Ovary (tissue), 9 donors: ENCODE data around the gene KDM4C. TPM values are rescaled to one million over a fixed set of nuclear protein-coding genes. Genes with fewer than 3 reads are reported as not detected.

Experiments
- DNase-seq, 5 donors: peaks; one replicate each; pipeline ENCODE4 v3.0.0-alpha.2; 2019 to 2020
- H3K27ac ChIP-seq, 2 donors: fragments of 200-600 bp; one replicate each; pipeline versions ENCODE4 v1.5.1 to v1.8.0; 2019 to 2022
- H3K27me3 ChIP-seq: fragments of 200-600 bp; one replicate; pipeline ENCODE4 v1.8.0; 2022
- H3K36me3 ChIP-seq: fragments of 200-600 bp; sonication (generic); one replicate; pipeline ENCODE4 v1.5.1; 2019
- H3K4me1 ChIP-seq: one replicate; pipeline ENCODE4 v1.8.1; 2013; ENCODE audit warnings: mild to moderate bottlenecking, moderate library complexity; ENCODE audit not compliant: insufficient read depth
- H3K4me3 ChIP-seq: fragments of 200-600 bp; sonication (generic); one replicate; pipeline ENCODE4 v1.5.1; 2017
- H3K9me3 ChIP-seq, 2 donors: fragments of 200-600 bp in 1 of 2; sonication (generic) in 1 of 2; one replicate each; pipeline versions ENCODE4 v1.5.1 to v1.8.1; 2013 to 2019; ENCODE audit warnings: mild to moderate bottlenecking in 1 of 2, moderate library complexity in 1 of 2
- EP300 ChIP-seq: sonication (generic); formaldehyde crosslinking; IDR thresholded peaks from one replicate; pipeline ENCODE4 v1.6.1; 2017; ENCODE audit warnings: antibody characterized with exemption
- POLR2A ChIP-seq: fragments of 450-650 bp; IDR thresholded peaks from one replicate; pipeline ENCODE4 v1.6.1; 2017; ENCODE audit warnings: antibody characterized with exemption, mild to moderate bottlenecking, moderate library complexity
- WGBS, 3 donors: extraction: QIAGEN DNeasy Blood & Tissue Kit in 1 of 3; methylation state at CpG; one replicate each; pipeline versions ENCODE4 v1.1.5 to v1.1.7; 2013 to 2017; 5-methylcytosine and 5-hydroxymethylcytosine counted together
- intact Hi-C, 4 donors: fragments of 100-400 bp; cut with DNase I; formaldehyde crosslinking; loops; one replicate each; pipeline versions ENCODE4 v1.11.0 to v1.15.1; 2022 to 2023
- polyA plus RNA-seq, 2 donors: library from polyadenylated mRNA; stranded (reverse); fragments of 200-250 nt in 1 of 2; fragments of 350-450 nt in 1 of 2; fragmentation: Illumina TruSeq in 1 of 2; extraction: RNeasy Lipid Tissue Mini Kit (QIAGEN cat#74804) in 1 of 2; gene quantifications; one replicate each; pipeline ENCODE4 v1.2.3, GENCODE V29; 2013 to 2014
- total RNA-seq, 7 donors: library from RNA; depleted of rRNA in 2 of 7; stranded (reverse); fragments of >200 nt in 2 of 7; fragmentation: NEBNext Ultra II Directional in 3 of 7; extraction: Animal tissue kit (Norgen Biotek cat#: 25700) in 3 of 7; gene quantifications; one replicate each; pipeline versions ENCODE4 v1.1.0 to v1.2.4, GENCODE V29; 2016 to 2023
- TF ChIP-seq, protein P1 (sequence below), 3 donors: fragments of 450-650 bp in 2 of 3; fragments of 200-600 bp in 1 of 3; IDR thresholded peaks; one replicate each; pipeline versions ENCODE4 v1.5.1 to v1.8.0; 2016 to 2022; ENCODE audit warnings: antibody characterized with exemption in 3 of 3, mild to moderate bottlenecking in 1 of 3
- donor health status: DM: no; HTN: no; CAD: no; lungs with moderate emphysema.
- donor health status: DM: no; HTN: no; CAD: no.
- donor health status: Bipolar disorder and iron deficiency.
- donor health status: DM: yes; HTN: yes; CAD: no.
- donor health status: DM: no; HTN: no; CAD: no.
- donor health status: DM: yes; HTN: yes; CAD: no.

The KDM4C gene
- total and polyA plus RNA-seq, 9 donors: 9.5 to 35.6 (median 26.7) TPM

DNA sequence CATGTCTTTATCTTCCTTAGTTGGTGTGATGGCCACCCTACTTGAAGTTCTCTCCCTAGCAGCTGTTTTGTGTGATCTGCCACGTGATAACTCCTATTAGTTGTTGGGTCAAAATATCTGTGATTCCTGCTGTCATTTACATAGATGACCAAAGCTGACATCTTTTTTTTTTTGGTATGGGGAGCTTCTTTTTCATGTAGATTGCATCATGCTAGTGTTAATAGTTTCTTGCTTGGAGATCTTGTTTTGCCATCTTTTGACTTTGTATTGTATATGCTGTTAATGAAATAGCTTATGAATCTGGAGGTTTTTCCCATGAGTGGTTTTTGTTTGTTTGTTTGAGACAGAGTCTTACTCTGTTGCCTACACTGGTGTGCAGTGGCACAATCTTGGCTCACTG is 243.8 kb downstream of the KDM4C start:
- no peaks in the 10 kb centered on the region for H3K9me3 ChIP-seq
- intact Hi-C loops: no loop called here
- no peak for DNase-seq
- no peak overlapping the region for H3K27ac ChIP-seq
- H3K4me1 ChIP-seq: no peaks in the 10 kb centered on the region
- TF ChIP-seq, protein P1, sequence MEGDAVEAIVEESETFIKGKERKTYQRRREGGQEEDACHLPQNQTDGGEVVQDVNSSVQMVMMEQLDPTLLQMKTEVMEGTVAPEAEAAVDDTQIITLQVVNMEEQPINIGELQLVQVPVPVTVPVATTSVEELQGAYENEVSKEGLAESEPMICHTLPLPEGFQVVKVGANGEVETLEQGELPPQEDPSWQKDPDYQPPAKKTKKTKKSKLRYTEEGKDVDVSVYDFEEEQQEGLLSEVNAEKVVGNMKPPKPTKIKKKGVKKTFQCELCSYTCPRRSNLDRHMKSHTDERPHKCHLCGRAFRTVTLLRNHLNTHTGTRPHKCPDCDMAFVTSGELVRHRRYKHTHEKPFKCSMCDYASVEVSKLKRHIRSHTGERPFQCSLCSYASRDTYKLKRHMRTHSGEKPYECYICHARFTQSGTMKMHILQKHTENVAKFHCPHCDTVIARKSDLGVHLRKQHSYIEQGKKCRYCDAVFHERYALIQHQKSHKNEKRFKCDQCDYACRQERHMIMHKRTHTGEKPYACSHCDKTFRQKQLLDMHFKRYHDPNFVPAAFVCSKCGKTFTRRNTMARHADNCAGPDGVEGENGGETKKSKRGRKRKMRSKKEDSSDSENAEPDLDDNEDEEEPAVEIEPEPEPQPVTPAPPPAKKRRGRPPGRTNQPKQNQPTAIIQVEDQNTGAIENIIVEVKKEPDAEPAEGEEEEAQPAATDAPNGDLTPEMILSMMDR (IDR thresholded peaks at IDR 0.05): no peak
- TF ChIP-seq EP300: no peak
- H3K4me3 ChIP-seq: no peak overlapping the region
- 87 to 91% (median 89%) methylated on average over 1 of the region's 1 CpG for WGBS, 3 donors
- no peaks in the 10 kb centered on the region for H3K27me3 ChIP-seq
- H3K36me3 ChIP-seq: no peaks in the 10 kb centered on the region

DNA sequence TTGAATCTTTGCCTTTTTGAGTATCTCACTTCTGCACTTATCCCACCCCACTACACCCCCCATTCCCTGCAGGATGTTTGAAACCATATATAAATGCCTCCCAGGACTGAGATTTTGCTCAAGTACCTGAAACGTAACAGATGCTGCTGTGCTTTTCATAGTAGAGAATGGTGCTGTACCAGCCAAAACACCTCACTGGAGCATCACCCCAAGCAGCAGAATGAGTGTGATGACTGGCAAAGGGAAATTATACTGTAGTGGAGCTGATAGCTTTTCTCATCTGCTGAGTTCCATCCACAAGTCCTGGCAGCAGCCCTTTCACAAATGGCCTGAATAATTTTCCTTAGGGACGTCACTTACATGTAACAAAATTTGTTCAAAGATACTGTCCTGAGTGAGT is 246.1 kb downstream of the KDM4C start:
- WGBS, 3 donors: 89 to 92% (median 92%) methylated on average over 2 of the region's 2 CpGs
- intact Hi-C loops: no loop called here
- Histone ChIP-seq H3K27ac (no peak overlapping the region), H3K27me3 (no peaks in the 10 kb centered on the region), H3K4me1 (no peaks in the 10 kb centered on the region), H3K36me3 (no peaks in the 10 kb centered on the region), H3K9me3 (no peaks in the 10 kb centered on the region), H3K4me3 (no peak overlapping the region)
- no peak for DNase-seq
- TF ChIP-seq, protein P1 (IDR thresholded peaks at IDR 0.05): no peak

DNA sequence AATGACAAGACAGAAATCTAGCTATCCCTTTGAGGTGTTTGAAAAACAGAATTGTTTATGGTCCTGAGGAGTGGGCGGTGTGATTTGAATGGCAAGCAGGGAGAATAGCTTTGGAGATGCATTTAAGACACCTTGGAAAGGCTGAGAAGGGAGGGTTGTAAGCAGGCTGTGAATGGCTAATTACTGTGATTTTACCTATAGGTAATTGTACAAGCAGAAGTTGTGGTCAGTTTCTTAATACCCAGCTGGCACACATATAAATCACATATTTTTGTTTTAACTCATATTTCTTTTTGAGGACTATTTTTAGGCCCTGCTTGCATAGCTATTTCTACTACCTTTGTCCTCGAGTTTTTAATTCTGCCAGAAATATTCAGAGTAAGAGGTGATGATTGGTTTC is 248.6 kb downstream of the KDM4C start:
- intact Hi-C loops: no loop called here
- H3K27me3 ChIP-seq: no peaks in the 10 kb centered on the region
- no peaks in the 10 kb centered on the region for H3K9me3 ChIP-seq
- H3K4me3 ChIP-seq: no peak overlapping the region
- H3K4me1 ChIP-seq: no peaks in the 10 kb centered on the region
- TF ChIP-seq, protein P1 (IDR thresholded peaks at IDR 0.05): no peak
- no peak for TF ChIP-seq POLR2A
- H3K36me3 ChIP-seq: no peaks in the 10 kb centered on the region
- WGBS, 3 donors: 68 to 73% (median 70%) methylated on average over 2 of the region's 2 CpGs
- DNase-seq: no peak
- no peak overlapping the region for H3K27ac ChIP-seq

DNA sequence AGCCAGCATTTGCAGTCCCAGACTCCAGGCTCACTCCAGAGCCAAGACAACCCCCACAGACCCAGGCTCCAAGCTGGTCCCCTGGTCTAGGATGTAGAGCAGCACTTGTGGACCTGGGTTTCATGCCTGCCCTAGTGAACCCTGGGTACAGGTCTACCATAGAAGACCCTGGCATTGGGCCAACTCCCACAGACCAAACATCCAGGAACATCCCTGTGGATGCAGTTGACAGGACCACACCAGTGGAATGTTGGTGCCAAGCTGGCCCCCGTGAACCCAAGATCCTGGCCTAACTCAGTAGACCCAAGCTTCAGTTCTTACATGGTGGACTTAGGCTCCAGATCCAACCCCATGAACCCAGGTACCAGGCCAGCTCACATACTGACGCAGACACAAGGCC is 250.6 kb downstream of the KDM4C start:
- Histone ChIP-seq H3K4me3 (no peak overlapping the region), H3K27ac (no peak overlapping the region), H3K27me3 (no peaks in the 10 kb centered on the region), H3K9me3 (no peaks in the 10 kb centered on the region), H3K4me1 (no peaks in the 10 kb centered on the region), H3K36me3 (no peaks in the 10 kb centered on the region)
- intact Hi-C loops: no loop called here
- TF ChIP-seq POLR2A (no peak), EP300 (no peak)
- TF ChIP-seq, protein P1 (IDR thresholded peaks at IDR 0.05): no peak
- 47 to 50% (median 50%) methylated on average over 2 of the region's 2 CpGs for WGBS, 3 donors
- peak in 1 of 5 donors; percentile 19 for DNase-seq

DNA sequence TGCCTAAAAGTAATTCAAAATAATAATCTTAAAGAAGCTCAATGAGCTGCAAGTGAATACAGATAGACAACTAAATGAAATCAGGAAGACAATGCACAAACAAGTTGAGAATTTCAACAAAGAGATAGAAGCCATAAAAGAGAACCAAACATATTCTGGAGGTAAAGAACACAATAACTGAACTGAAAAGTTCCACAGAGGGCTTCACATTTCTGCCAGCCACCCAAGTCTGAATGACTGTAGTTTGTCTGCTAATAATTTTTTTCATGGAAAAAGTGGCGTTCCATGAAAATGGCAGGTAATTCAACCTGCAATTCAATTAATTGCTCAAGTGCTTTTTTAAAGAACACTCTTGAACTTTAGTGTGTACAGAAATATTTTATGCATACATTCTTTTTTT is 251.3 kb downstream of the KDM4C start:
- DNase-seq: no peak
- Histone ChIP-seq H3K36me3 (no peaks in the 10 kb centered on the region), H3K9me3 (no peaks in the 10 kb centered on the region), H3K4me3 (no peak overlapping the region), H3K27ac (no peak overlapping the region), H3K27me3 (no peaks in the 10 kb centered on the region), H3K4me1 (no peaks in the 10 kb centered on the region)
- 95 to 100% (median 98%) methylated on average over 1 of the region's 1 CpG for WGBS, 3 donors
- intact Hi-C loops: no loop called here
- TF ChIP-seq EP300: no peak
